Activated gamma-delta T cell treated with Interleukin-2 at 50 U/mL for 16 hours (primary cell): ENCODE results near the gene MAGI3.
"Not testable (repeated sequence)": the region's sequence is repeated elsewhere in the genome, so short reads cannot be mapped to it uniquely, and the experiment has no call there.

Experiments used
- DNase-seq: peaks from one replicate; pipeline ENCODE4 v3.0.0-alpha.2; 2020

The MAGI3 gene

DNA sequence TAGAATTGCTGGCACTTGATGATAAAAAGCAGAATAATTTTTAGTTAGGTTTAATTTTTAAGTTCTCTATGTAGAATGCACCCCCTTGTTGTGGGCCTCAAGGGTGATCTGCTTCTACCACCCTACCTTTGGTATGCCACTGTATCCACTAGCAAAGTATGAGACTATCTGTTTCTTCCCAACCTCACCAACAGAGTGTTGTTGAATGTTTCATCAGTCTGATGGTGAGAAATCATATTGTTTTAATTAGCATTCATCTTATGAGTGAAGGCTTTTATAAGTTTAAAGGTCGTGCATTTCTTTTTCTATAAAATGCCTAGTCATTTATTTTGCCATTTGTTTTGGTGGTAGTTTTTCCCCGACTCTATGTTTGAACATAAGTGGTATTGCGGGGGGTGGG, 141.0 kb downstream of the MAGI3 start:
- DNase-seq: no peak

DNA sequence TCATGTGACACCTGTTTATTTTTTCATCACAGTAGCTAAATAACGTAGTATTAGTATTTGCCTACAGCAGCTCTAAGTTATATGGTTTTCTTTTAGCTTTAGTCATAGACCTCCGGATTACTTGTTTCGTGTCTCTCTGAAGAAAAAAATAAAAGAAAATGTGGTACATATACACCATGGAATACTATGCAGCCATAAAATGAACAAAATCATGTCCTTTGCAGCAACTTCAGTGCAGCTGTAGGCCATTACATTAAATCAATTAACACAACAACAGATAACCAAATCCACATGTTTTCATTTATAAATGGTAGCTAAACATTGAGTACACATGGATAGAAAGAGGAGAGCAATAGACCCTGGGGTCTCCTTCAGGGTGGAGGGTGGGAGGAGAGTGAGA, 142.7 kb downstream of the MAGI3 start:
- DNase-seq: no peak

DNA sequence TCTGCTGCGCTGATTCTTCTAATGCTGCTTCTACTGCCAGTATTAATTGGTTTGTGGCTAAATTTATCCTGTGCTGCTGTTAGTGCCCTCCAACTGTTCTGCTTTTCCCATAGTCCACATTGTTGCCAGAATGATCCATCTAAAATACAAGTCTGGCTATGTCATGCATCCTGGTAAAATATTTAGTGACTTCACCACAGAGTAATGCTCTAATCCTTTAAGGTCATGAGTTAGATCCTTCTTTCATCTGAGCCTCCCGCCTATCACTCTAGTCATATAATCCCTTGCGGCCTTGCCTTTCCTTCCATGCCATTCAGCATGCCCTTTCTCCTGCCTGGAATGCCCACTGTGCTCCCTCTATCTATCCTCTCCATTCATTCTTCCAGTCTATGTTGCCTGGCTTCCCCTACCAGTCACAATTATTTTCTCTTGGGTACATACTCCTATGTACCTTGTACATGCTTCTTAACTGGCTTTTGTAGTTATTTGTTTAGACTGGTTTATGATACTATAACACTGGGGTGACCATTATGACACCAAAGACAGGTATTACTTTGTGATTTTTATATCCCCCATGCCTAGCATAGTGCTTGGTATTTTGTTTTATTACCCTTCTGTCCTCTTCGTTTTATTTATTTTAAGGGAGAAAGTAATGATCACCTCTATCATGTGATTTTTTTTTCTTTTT, 144.0 kb downstream of the MAGI3 start:
- no peak for DNase-seq

DNA sequence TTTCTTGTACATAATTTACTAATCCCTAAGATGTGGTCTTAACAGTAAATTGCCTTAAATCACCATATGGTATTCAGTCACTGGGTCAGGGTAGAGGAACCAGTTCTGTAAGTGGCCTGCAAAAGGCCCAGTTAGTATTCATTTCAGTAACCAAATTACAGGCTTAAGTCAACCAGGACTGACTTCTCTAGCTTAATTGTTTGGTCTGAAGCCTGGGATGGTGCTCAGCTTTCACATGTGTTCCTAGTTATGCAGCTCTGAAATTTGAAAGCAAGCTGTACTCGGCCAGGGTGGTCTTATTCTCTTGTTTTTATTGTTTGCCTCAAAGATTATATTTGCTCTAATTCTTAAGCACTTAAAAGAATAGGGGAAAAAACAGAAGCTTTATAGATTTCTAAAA, 144.6 kb downstream of the MAGI3 start:
- DNase-seq: no peak

DNA sequence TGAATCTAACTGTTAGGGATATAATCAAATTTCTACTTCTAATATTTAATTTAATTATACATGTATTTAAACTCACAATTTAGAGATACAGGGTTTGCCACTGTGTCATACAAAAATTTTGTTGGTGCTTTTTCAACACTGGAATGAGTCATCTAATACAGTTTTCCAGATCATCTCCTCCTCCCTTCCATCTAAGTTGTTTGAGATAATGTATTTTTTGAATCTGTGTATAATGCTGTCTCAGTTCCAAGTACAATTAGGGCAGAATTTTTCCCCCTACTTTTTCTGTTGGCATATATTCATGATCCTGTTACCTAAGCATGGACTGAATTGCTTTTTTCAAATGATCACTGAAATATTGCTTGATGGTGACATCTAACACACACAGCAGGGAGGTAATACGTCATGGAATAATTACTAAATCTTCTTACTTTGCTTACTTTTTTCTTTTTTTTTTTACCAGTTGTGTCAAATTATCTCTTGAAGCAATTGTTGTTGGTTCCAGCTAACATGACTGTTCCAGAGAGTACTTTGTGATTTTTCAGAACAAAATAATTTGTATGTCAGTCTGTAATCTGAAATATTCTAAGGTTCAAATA, 146.0 kb downstream of the MAGI3 start:
- DNase-seq: no peak

DNA sequence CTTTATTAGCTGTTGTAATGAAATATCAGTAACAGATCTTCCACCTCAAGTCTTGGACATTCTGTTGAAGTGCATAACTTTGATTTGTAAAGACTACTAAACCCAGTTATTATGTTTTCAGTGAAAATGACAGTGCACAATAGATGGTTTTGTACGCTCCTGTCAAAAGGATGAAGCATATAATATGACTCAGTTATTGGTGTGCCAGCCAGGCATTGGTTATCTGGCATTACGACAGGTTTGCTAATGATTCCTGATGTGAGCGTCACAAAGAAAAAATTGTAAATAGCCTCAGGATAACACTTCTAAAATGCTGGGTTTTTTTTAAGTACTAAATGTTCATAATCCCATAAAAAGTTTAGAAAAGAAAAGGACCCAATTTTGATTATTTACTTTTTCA, 147.9 kb downstream of the MAGI3 start:
- no peak for DNase-seq

DNA sequence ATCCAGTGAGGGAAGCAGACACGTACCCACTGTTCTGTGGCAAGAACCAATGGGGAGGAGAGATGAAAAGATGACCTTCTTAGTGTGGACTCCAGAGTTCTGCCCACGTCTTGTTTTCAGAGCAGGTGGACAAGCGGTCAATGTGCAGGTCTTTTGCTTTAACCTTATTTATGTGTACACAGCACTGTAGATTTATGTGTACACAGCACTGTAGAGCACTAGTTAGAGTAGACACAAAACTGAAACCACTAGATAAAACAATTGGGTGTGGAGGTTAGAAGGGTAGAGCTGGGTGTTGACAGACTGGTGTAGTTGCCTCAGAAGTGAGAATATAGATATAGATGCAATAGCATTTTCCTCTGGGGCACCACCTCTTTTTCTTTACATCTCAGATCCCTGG, 150.0 kb downstream of the MAGI3 start:
- DNase-seq: no peak

DNA sequence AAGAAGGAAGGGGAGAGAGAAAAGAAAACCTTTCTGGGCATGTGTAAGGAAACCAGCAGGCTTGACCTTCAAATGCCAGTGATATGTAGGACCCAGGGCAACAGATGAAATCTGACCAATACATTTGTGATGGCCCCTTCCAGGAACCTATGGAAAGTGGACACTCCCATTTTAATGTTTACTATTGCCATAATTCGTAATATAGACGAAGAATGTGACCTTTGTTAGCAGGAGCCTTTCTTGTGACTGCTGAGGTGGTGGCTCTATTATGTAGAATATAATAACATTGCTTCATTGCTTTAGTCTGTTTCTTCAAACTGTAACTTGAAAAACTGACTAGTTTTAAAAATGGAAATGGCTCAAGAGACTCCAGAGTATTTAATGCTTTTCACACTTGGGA, 150.8 kb downstream of the MAGI3 start:
- no peak for DNase-seq

DNA sequence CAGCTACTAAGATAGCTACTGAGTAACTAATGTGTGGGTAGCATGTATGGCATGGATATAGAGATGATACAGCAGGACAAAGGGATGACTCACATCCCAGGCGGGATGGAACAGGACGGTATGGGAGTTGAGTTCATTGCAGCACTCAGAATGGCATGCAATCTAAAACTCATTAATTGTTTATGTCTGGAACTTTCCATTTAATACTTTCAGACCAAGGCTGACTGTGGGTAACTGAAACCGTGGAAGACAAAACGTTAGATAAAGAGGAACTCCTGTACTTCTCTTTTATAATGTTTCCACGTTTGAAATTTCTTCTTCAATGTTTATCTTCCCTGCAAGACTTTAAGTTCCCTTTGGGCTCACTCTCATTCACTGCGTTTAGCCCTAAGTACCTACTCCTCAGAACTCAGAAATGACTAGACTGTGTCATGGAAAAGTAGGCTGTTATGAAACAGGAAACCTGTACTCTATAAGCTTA, 151.9 kb downstream of the MAGI3 start:
- no peak for DNase-seq

DNA sequence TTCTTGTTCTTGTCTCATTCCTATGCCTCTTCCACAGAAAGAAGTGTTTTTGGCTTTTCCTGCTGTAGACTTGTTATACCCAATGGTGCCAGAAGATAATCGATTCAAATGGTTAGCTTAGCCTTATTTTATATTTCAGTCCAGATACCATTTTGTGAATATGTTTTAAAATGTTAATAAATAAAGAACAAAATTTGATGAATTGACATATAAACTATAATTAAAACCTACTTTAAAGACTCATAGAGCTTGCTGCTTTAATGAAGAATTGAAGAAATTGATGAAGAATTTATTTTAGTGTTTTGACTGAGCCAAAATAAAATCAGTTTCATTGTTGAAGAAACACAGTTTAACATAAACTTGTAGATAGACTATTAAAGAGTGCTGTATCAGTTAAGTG, 152.8 kb downstream of the MAGI3 start:
- no peak for DNase-seq

DNA sequence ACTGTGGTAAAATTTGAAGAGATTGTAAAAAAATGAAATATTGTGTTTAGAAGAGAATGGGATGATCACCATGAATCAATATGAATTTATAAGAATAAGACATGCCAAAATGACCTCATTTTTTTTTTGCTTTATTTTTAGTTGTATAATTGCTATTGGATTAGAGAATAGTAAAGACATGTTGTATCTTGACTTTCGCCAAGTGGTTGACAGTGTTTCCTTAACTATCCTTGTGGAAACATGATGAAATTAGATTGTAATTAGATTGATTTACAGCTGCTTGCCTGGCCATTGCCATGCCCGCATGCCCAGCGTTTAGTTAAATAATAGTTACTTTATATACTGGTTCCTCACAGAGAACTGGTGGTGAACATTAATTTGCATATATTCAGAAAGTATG, 154.9 kb downstream of the MAGI3 start:
- DNase-seq: no peak

DNA sequence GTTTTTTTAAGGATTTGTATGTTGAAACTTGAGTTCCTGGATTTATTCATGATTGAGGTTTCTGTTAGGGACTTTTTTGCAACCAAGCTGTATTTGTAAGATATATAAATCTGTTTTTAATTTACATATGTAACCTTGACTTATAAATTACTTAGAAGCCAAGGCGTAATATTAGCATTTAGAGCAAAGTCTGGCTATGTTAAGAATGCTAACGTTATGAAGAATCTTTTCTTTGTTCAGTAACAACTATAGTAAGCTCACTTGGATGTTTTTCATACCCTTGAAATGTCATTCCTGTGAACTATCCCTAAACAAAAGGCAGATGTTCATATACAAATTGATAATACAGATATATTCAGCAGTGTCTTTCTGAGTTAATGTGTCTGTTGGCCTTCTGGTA, 155.3 kb downstream of the MAGI3 start:
- no peak for DNase-seq

DNA sequence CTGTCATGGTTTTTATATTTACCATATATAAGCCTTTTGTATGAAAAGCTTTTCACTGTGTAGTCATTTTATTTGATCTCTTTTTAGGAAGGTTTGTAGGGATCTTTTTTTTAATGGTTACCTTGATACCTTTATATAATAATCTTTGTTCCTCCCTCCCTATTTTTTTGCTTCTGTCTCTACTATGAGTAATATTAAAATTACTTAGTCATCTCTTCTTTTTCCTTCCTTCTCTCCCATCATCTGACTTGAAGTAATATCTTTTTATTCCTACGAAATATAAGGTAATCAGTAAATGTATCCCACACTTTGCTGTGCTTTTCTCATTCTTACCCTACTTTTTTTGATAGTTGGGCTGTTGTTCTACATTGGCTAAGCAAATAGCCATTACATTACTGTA, 161.4 kb downstream of the MAGI3 start:
- DNase-seq: no peak

DNA sequence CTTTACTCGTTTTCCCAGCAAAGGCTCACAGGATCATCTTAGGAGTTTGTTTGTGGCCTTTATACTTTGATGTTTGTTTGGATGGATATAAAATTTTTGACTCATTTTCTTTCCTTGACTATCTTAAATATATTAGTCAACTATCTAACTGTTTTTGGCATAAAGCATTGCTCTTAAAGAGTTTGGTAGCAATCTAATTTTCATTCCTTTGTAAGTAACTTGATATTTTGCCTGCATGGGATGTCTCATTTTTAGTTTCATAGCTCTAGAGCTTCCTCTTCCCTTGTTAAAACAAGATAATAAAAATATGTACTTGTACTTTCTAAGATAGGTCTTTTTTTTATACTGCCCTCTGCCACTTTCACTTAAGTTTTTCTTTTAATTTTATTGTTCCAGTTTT, 161.9 kb downstream of the MAGI3 start:
- DNase-seq: no peak

DNA sequence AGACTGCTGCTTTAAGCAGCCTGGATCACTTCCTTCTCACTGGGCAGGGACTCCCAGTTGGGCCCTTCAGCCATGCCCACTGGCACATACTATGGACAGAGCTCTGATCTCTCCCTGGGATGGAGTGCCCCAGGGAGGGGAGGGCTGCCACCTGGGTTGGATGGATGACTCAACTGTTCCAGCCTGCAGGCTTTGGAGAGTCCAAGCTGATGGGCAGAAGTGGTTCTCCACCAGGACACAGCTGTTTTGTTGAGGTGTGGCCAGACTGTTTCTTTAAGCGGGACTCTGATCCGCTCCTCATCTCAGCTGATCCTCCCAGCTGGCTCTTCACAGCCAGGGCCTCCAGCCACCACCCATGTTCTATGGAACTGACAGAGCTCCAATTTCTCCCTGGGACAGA, 166.9 kb downstream of the MAGI3 start:
- no peak for DNase-seq

DNA sequence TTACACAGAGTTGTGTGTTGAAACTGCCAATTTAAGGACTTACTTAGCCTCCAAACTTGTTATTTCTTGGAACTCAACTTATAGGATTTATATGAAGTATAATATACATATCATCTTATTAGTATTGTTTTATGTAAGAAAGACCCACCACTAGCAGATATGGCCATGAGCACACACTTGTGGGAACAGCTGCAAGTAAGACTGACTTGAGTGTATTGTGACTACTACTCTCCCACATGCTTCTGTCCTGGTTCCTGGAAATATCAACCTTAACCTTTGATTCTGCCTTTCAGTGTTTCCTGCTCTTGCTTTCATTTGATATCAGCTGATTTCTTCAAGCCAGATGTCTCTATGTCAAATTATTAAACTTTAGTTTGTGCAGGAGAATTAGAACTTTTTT, 175.3 kb downstream of the MAGI3 start:
- no peak for DNase-seq

DNA sequence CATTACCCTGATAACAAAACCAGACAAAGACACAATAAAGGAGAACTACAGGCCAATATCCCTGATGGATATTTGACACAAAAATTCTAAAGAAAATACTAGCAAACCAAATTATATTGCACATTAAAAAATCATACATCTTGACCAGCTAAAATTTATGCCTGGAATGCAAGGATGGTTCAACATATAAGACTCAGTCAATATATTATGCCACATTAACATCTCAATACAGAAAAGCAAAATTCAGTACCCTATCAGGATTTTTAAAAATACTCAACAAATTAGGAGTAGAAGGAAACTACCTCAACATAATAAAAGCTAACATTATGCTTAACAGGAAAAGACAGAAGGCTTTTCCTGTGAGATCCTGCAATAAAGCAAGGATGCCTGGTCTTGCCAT, 177.1 kb downstream of the MAGI3 start:
- no peak for DNase-seq

DNA sequence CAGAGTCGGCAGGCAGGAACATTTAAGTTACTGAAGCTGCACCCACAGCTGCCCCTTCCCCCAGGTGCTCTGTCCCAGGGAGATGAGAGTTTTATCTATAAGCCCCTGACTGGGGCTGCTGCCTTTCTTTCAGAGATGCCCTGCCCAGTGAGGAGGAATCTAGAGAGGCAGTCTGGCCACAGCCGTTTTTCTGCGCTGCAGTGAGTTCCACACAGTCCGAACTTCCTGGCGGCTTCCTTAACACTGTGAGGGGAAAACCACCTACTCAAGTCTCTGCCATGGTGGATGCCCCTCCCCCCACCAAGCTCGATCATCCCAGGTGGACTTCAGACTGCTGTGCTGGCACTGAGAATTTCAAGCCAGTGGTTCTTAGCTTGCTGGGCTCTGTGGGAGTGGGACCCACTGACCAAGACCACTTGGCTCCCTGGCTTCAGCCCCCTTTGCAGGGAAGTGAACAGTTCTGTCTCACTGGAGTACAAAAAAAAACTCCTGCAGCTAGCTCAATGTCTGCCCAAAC, 185.5 kb downstream of the MAGI3 start:
- DNase-seq: not testable (repeated sequence)

DNA sequence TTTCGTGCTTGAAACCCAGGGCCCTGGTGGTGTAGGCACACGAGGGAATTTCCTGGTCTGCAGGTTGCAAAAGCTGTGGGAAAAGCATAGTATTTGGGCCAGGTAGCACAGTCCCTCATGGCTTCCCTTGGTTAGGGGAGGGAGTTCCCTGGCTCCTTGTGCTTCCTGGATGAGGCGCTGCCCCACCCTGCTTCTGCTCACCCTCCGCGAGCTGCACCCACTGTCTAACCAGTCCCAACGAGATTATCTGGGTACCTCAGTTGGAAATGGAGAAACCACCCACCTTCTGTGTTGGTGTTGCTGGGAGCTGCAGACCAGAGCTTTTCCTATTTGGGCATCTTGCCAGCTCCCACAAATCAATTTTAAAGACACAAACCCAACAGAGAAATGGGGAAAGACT, 186.0 kb downstream of the MAGI3 start:
- DNase-seq: no peak

DNA sequence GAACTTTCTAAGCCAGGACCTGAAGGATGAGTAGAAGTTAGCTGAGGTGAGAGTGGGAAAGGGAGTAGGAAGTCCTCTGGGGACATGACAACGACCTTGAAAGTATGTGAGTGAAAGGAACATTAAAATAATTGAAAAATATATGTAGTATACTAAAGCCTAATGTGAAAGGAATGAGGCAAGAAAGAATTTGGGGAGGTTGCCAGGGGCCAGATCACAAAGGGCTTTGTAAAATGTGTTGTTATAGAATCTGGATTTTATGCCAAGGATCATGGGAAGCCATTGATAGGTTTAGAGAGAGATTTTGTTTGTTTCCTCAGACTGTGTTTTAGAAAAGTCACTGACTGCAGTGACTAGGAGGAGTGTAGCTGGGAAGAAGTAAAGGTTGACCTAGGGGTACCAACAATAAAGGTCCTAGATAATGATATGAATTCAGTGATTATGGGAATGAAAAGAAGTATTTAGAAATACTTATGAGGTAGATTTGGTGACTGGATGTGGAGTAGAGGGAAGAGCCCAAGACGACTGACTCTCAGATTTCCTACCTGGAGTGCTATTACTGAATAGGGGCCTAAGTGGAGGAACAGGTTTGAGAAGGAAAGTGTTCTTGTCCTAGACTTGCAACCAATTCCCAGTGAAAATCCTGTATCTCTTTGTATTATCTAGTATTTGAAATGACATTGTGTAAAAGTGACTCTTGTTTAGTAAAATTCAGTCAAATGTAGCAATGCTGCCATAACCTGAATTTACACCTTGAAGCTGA, 189.1 kb downstream of the MAGI3 start:
- DNase-seq: no peak

DNA sequence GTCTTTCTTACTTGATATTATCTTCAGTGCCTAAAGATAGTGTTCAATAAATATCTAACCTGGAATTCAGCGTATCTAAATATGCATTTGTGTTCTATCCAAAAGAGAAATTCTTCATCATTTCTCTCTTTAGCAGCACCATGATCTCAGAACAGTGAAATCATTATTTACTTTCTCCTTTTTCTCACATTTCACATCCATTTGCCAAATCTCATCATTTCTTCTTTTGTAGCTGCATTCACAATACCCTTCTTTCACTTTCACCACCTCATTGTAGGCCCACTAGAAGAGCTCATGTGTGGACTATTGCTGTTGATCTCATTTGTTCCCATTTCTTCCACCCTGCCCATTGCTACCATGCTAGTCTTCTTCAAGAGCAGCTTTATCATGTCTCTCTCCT, 191.0 kb downstream of the MAGI3 start:
- no peak for DNase-seq

DNA sequence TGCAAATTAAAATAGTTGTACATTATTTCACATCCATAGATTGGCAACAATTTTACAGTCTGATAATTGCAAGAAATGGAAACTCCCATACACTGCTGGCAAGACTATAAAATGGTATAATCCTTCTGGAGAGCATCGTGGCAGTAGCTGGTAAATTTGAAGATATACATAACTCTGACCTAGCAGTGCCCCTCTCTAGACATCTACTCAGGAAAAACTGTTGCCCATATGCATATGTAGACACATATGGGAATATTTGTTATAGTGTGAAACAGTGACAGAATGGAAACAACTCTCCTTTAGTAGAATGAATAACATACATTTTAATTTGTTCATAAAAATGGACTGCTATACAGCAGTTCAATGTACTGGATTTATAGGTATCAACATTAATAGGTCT, 191.8 kb downstream of the MAGI3 start:
- no peak for DNase-seq

DNA sequence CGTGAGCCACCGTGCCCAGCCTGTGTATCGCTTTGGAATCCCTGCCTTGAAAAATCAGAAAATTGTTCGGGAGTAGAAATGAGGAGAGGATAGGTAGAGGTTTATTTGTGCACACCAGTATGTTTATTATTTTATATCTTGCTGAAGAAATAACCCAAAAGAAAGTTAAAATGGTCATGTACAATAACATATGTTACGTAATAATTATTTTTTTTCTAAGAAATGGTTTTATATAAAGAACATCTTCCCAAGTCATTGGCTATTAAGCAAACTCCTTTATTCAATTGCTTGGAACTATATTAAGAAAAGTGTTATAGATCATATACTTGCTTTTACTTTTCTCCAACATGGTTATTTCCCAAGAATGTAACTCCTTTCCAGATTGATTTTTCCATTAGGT, 197.2 kb downstream of the MAGI3 start:
- no peak for DNase-seq

DNA sequence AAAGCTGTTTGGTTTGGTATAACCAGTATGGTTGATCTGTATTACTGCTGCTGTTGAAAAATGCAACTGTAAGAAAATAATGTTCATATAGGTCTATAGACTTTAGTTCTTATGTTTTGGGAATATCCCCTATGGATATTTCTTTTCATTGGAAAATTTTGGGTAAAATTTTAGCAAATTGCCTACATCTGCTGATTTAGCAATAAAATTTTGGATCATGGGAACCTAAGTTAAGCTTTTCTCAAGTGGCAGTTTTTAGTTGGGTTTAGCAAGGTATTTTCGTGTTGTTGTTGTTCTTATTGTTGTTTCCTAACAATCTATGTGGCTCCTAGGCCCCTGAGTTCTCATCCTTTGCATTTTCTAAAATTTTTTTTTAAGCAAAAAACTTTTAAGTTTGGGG, 201.9 kb downstream of the MAGI3 start:
- DNase-seq: no peak
